HG02678 (cell line): ENCODE measurements around the gene KDM2B.

Source experiments
- ATAC-seq: cut with Tn5 transposase; IDR thresholded peaks from one replicate; pipeline ENCODE4 v1.9.1; 2021; ENCODE audit warnings: mild to moderate bottlenecking, moderate library complexity; ENCODE audit not compliant: unreplicated experiment

Gene KDM2B

GRCh38 chr12:121466794-121467637 is 113.8 kb downstream of the KDM2B start:
- ATAC-seq, result peak; percentile 89

DNA sequence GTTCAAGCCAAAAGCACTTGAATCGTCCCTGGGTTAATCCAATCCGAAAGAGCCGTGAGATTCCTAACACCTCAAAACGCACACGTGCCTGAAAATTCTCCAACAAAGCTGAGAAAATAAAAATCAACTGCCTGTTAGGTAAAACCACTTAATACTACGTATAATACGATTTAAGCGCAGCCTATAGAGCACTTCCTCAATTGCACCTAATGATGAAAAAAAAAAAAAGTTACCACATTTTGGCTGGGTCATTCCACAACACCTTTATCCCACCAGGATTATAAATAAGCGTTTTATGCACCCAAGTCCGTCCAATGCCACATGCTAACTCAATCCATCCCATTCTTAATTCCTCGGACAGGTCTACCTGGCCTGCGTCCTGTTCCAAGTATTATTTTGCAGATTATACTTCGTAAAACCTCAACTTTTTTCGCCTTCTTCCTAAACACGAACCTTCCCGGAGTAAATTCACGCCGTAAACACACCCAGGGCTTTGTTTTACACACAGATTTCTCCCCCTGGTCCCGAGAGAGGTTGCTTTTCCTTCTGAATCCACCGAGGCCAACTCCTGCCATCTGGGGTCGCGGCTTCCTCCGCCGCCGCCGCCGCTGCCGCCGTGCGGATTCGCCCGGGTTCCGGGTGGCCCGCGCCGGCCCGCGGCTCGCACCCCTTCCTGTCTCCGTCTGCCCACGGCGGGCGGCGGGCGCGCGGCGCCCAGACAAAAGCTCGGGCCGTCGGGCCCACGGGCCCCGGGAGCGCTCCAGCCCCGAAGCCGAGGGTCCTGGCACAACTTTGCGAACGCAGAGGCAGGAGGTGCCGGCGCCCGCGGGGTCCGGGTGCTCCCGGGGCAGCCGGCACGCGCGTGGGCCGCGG is 114.7 kb downstream of the KDM2B start:
- peak; percentile 15 for ATAC-seq

GRCh38 chr12:121464331-121464730 is 116.5 kb downstream of the KDM2B start:
- no peak for ATAC-seq

- no peak for ATAC-seq
Observed at GRCh38 chr12:121461048-121461447, 119.8 kb downstream of the KDM2B start.

DNA sequence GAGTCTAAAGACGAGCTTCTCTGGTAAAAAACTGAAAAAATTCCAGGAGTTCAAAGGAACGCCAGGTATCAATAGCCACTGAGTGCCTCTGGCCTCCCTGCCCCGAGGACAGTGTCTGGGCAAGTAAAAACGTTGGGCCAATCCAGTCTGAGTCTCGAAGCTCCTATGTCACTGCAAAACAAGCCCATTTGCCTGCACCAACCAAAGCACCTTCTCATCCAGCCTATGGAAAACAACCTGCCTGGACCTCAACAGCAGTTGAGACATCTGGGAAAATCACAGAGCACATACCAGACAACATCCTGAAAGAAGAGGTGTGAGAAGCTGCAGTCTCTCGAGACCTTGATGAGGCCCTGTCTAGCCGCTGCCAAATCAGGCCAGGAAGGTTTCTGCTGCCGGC is 124.3 kb downstream of the KDM2B start:
- no peak for ATAC-seq

DNA sequence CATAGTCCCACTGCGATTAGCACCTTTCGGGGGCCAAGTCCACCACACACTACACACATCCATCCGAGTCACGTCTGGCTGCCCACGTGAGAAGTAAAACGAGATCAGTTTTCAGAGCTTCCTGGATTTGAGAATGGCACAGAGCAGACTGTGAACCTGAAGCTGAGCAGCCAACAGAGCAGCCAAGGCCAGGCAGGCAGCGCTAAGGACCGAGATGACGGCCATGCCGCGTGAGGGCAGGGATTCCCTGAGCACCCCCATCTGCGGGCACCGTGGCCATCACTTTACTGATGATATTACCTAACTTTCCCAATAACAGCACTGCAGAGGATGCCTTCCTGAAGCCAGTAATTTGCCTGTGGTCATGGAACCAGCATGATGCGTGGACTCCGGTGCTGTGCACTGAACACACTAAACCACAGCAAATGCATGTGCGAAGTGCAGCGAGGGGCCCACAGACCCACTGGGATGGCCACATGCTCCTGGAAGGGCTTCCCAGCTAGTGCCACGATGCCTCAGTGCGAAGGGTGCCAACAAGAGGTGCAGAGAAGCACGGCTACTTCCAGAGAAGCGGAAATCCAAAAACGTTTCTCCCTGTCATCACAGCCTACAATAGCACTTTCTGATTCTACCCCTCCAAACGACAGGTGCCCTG is 124.9 kb downstream of the KDM2B start:
- no peak for ATAC-seq

DNA sequence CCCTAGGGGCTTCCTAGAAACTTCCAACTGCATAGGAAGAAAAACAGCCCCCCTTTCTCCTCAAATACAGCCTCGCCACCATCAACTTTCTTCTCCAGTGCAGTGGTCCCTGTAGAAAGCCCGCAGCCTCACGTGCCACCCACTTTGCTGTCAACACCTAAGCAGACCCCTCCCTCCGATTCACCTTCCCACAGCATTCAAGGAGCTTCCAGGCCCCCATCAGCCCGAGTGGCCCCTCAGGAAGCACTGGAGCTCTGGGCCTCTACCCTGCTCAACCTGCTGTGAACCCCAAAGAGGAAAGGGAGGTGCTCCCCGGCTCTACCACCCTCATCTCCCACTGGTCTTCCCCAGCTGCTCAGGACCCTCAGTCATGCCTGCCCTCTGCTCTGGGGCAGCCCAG is 125.9 kb downstream of the KDM2B start:
- ATAC-seq, result no peak

GRCh38 chr12:121453629-121454028 is 127.2 kb downstream of the KDM2B start:
- ATAC-seq, result no peak

DNA sequence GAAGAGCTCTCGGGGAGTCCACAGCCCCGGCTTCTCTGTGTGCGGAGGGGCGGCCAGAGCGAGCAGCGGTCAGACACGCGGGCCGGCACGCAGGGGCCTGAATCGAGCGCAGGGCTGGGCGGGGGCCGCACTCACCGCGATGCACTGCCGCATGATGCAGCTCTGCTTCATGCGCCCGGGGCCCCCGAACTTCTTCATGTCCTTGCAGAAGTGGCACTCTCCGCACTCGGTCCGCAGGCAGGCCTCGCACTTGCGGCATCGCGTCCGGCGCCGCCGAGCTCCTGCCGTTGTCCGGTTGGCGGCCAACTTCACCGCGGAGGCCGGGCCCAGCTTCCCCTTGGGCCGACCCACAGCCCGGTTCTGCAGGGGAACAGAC is 127.8 kb downstream of the KDM2B start:
- no peak for ATAC-seq

DNA sequence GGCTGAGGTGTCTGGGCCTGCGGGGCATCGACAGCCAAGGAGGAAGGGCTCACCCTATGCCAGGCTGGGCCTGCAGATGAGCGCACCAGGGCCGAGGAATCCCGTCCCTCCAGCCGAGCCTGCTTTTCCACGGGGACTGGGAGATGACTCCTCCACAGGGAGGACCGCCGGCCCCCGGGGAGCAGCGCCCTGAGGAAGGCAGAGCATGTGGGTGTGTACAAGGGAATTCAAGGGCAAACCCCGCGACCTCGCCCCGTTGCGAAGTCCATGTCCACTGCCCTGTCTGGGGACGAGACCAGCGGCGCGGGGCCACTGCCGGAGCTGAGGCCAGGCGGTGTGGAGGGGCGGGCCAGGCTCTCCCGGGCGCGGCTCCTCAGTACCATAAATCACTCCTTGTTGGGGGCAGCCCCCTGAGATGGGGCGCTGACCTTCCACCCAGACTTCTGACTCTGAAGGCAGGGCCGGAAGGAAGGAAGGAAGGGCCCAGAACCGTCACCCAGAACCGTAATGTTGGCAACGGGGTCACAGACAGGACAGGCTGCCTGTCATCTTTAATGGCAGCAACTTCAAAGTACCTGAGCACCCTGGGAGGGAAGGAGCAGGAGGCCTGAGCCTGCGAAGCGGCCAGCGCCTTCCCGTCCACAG is 128.4 kb downstream of the KDM2B start:
- ATAC-seq, result no peak

DNA sequence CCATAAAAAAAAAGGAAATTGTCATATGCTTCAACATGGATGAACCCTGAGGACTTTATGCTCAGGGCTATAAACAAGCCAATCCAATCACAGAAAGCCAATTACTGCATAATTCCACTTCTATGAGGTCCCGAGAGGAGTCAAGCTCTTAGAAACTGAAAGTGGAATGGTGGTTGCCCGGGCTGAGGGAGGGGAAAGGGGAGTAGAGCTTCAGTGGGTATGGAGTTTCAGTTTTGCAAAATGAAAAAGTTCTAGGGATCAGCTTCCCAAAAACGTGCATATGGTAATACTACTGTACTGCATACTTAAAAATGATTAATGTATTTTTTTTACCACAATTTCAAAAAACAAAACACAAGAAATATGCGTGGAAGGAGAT is 128.9 kb downstream of the KDM2B start:
- ATAC-seq, result no peak

- ATAC-seq, result no peak
Observed at GRCh38 chr12:121448771-121449315, 132.0 kb downstream of the KDM2B start.

GRCh38 chr12:121446750-121447149 is 134.1 kb downstream of the KDM2B start:
- ATAC-seq, result no peak

GRCh38 chr12:121444842-121445202 is 136.0 kb downstream of the KDM2B start:
- no peak for ATAC-seq

DNA sequence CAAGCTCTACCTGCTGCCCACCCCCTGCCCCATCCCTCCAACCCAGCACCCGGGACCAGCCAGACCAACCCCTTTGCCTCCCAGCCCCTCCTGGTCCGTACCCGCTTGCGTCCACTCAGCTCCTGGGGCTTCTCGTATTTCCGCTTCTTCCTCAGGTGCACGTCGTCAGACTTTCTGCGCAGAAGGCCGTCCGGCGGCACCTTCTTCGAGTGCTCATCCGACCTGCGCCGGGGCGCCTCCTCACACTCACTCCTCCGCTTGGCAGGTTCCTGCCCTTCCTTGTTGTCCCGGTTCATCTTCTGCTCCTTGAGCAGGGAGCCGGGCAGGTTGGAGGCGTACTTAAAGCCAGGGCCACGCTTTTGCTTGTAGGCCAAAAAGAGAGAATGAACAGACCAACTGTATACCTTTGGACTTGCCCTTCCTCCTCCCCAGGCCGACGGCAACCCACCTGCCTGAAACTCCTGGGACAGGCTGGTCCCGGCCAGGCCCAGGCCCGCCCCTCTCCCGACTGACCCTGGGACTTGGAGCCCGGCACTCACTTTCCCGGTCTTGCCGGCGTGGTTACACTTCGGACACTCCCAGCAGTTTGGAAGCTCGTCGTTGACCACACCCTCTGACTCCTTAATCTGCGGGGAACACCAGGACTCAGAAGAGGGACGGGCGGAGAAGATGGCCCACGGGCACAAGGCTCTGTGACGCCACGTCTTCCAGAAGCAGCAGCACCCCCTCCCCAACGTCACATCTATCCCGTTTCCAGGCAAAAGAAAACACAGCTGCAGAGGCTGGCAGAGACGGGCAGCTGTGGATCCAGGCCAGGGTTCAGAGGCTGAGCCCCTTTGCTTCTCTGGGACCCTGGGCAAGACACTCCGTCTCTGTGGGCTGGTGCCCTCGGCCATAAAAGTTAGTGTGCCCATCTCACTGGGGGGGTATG is 136.6 kb downstream of the KDM2B start:
- ATAC-seq, result no peak

GRCh38 chr12:121443193-121443870 is 137.5 kb downstream of the KDM2B start:
- no peak for ATAC-seq

DNA sequence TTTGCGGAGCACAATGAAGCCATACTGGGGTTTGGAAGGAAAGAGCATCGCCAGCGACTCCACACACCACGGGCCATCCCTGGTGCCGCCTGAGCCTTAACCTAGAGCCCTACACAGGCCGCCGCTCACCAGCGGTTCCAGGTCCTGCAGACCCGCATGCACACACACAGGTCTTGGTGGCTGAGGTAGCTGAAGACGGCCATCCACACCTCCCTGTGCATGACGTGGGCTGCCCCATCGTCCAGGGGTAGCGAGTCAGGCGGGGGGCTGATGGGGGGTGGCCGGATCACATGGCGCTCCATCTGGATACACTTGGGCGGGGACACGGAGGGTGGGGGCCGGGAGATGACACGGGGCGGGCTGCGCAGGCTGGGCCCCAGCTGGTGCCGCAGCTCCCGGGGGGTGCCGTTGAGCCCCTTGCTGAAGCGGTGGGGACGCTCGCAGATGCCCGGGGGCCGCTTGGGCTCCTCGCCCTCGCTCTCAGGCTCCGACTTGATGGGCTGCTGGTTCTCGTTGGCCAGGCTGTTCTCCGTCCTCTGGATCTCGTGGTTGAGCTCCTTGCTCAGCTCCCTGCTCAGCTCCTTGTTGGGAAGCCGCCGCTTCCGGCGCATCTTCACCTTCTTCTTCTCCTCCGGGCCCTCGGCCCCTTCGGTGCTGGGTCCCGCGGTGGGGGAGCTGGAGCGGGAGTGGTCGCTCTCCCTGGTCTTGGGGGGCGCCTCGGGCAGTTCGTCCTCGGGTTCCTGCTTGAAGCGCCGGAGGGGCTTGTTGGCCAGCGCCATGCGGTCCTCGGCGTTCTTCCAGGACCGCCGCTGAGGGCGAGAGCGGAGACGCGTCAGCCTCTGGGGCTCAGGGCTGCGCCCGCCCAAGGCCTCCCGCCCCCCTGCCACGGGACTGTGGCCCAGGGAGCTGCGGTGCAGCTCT is 138.5 kb downstream of the KDM2B start:
- ATAC-seq, result no peak

GRCh38 chr12:121441555-121441954 is 139.3 kb downstream of the KDM2B start:
- ATAC-seq, result no peak
